COR-L47 (cell line): ENCODE measurements around the gene IL1RAPL1.
A peak's percentile ranks its signal among the peaks of the same experiment; 100 is the strongest.
"Not testable (repeated sequence)": the region's sequence is repeated elsewhere in the genome, so short reads cannot be mapped to it uniquely, and the experiment has no call there.

Source experiments
- DNase-seq: peaks from one replicate; lab custom pipeline; 2025; lab: John Stamatoyannopoulos, UW

Gene IL1RAPL1

DNA sequence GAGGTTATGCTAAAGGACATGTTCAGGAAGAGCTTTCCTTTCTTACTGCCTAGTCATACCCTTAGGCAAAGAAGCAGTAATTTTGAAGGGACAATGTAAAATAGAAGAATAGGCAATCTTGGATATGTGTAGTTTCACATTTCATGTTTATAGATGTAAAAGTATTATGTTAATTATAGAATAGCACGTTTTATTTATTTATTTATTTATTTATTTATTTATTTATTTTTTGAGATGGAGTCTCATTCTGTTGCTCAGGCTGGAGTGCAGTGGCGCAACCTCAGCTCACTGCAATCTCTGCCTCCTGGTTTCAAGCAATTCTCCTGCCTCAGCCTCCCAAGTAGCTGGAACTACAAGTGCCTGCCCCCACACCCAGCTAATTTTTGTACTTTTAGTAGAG is 535.6 kb downstream of the IL1RAPL1 start:
- not testable (repeated sequence) for DNase-seq

DNA sequence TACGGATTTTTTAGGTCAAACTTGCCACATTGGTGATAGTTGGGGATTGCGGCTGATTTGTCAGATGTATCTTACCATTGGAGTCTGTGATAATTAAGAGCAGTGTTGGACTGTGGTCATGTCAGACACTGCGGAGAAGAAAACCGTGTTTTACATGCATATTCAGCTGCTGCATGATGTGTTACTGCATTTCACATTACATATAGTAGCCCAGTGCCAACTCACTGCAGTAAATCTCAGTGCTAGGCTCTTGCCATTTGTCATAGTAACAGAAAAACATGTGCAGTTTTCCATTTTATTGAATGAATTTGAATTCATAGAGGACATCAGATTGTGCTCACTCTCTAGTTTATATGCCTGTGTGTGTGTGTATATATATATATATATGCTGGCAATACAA is 543.7 kb downstream of the IL1RAPL1 start:
- no peak for DNase-seq

GRCh38 chrX:29136904-29137303 is 549.7 kb downstream of the IL1RAPL1 start:
- DNase-seq: no peak

- DNase-seq: no peak
Observed at GRCh38 chrX:29138003-29138402, 550.8 kb downstream of the IL1RAPL1 start.

DNA sequence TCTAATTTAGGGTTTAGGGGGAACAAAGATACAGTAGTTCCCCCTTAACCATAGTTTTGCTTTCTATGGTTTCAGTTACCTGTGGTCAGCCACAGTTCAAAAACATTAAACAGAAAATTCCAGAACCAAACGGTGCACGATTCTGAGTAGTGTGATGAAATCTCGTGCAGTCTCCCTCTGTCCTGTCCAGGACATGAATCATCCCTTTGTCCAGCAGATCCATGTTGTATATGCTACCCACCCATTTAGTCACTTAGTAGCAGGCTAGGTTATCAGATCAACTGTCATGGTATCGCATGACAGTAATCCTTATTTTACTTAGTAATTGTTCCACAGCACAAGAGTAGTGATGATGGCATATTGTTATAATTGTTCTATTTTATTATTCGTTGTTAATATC is 556.1 kb downstream of the IL1RAPL1 start:
- DNase-seq: no peak

- DNase-seq: no peak
Observed at GRCh38 chrX:29143756-29144155, 556.5 kb downstream of the IL1RAPL1 start.

- DNase-seq: no peak
Observed at GRCh38 chrX:29145316-29145715, 558.1 kb downstream of the IL1RAPL1 start.

DNA sequence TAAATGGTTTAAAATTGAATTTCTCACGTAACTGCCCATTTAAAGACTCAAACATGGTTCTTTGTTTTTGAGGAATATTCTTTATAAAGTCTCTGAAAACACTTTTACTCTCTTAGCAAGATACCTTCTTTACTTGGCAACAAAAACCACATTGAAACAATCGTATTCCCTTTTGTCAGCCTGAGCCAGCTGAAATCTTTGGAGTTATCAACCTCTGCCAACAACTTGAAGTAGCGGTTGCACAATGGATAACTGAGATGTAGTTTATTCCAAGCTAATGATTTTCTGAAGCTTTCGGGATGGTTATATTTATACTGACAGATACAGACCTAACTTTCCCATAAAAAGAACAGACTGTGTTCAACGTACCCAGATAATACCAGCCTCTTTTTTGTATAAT is 561.3 kb downstream of the IL1RAPL1 start:
- DNase-seq: no peak

GRCh38 chrX:29155286-29155685 is 568.0 kb downstream of the IL1RAPL1 start:
- peak; percentile 63 for DNase-seq

- no peak for DNase-seq
Observed at GRCh38 chrX:29172880-29173279, 585.6 kb downstream of the IL1RAPL1 start.

- no peak for DNase-seq
Observed at GRCh38 chrX:29187264-29187663, 600.0 kb downstream of the IL1RAPL1 start.

GRCh38 chrX:29196501-29196900 is 609.3 kb downstream of the IL1RAPL1 start:
- no peak for DNase-seq

- no peak for DNase-seq
Observed at GRCh38 chrX:29215251-29215650, 628.0 kb downstream of the IL1RAPL1 start.

DNA sequence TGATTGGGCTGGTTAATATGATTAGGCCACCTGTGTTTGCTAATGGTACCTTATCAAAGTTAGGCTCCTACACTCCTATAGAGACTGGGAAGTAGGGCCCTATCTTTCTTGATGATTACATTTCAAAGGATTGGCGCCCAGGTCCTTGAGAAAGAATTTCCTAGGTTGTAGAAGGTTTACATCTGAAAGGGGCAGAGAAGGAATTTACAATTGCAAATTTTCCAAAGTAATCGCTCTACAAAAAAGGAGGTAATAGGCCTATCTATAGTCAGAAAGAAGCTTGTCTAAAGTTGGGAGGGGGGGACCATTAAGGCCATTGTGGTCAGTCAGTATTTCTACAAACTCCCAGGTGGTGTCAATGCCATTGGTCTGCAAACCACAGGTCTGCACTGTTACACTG is 638.4 kb downstream of the IL1RAPL1 start:
- DNase-seq: no peak

DNA sequence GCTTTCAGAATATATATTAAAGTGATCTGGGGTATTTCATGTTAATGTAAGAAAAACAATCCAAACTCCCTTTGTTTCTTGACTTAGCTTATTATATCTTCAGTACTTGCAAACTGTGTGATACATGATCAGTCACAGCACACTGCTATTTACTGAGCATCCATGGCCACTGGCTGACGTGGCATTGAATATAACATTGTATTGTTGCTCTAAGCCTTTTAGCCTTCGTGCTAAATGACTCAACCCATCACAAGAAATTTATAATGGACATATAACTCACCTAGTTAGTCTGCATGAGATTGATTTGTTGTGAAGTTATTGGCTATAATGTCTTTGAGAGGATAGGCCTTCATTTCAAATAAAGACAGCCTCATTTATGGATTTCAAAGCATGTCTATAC is 642.6 kb downstream of the IL1RAPL1 start:
- no peak for DNase-seq

DNA sequence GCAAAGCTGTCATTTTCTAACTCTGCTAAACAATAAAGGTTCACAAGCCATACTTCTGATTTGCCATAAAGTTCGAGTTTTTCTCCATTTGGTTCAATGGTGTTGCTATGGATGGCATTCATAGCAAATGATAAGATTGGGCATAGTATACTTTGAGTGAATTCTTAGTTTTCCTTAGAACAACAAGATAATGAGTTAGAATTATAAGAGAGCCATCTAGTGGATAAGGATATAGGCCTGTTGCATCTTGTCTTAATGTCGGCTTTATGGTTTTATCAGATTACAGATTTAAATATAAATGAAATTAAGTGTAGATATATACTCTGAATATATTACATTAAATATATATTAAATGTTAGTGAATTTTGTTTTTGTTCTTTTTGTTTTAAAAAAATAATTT is 644.6 kb downstream of the IL1RAPL1 start:
- no peak for DNase-seq

DNA sequence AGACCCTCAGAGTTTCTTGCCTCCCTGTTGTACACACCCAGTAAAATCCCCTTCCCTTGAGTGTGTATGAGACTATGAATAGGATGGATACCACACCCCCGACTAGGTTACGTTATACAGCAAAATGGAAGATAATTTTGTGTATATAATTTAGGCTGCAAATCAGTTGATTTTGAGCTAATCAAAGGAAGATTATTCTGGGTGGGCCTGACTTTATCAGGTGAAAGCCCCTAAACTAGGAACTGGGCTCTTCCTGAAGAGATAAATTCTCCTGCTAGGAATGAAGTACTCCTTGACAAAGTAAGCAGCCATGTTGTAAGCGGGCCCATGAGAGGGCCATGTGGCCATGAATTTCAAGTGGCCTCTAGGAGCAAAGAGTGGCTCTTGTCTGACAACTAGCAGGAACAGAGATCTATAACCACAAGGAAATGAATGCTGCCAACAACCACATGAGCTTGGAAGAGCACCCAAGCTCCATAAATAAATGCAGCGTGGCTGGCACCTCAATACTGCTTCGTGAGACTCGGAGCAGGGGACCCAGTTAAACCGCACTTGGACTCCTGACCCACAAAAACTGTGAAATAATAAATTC is 646.4 kb downstream of the IL1RAPL1 start:
- no peak for DNase-seq

DNA sequence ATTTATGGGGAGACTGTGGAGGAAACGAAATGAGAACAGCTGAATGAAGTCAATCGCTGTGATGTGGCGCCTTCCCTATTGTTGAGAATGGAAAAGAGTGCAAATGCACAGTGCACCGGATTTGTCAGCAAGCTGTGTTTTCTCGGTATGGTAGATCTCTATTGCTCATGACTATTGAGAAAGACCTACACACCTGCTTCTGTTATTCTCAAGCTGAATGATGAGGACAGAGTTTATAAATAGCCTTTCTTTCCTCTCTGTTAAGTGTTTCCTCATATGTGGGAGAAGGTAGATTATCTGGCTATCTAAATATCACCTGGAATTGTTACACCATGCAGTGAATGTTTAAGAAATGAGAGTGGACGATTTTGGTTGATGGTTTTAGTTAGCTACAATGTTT is 650.7 kb downstream of the IL1RAPL1 start:
- DNase-seq: no peak

- no peak for DNase-seq
Observed at GRCh38 chrX:29241809-29242208, 654.6 kb downstream of the IL1RAPL1 start.

DNA sequence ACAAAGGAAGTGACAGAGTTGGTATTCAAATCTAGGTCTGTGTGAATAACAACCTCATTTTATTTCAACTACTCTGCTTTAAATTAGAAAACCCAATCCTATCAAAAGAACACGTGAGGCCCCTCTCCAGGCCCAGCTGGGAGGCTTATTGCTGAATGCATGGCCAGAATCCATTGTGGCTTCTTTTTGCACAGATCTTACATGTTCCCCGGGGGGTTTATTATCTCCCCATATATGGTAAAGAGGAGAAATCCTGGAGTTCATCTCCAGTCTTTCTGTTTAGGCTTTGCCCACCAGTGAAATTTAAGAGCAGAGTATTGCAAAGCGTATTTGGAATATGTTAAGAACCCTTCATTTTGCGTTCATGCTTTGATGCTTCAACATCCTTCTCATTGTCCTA is 655.6 kb downstream of the IL1RAPL1 start:
- DNase-seq: no peak

DNA sequence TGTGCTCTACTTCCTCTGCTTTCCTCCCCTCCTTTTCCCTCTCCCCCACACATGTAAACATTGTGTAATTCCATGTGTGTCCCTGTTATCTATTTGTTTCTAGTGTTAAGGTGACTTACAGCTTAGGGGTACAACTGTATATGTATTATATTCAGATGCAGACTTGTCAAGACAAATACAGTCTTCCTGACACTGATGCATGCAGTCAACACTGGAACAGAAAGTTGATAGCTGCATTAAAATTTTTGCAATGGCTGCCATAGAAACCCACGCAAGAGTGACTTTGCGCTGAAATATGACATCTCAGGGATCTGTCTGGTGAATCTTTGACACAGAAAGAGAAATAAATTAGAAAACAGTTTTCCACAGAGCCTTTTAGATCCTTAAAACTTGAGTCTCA is 656.7 kb downstream of the IL1RAPL1 start:
- DNase-seq: no peak

- no peak for DNase-seq
Observed at GRCh38 chrX:29254515-29254914, 667.3 kb downstream of the IL1RAPL1 start.

DNA sequence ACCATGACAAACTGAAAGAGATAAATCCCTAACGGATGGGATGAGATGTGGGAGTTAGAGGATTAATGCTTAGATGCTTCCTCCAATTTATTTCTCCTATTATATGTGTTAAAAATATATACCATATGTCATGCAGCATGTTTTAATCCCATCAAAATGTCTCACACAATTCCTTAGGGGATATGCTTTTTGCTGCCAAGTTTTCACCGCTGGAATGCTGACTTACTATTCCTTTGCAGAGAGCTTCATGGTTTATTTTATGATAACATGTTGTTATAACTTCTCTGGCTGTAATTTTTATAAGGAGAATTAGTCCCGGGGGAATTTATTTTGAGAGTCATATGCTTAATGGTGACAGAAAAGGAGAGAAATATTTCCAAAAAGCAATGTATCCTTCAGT is 670.3 kb downstream of the IL1RAPL1 start:
- no peak for DNase-seq

DNA sequence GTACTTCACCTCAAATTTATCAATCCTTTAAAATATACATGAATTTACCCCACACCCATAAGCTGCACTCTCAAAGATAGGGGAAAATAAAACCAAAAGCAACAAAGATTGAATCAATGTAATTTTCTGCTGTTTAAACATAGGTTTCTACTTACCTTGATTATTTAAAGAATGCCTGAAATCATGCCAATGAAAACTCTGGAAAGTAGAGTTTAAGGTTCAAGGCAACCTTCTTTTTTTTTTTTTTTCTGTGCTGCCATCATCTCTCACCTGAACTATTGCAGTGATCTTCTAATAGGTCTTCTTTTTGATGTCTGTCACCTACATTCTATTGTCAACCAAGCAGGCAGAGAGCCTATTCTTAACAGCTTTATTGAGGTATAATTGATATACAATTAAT is 682.1 kb downstream of the IL1RAPL1 start:
- DNase-seq: no peak

- DNase-seq: no peak
Observed at GRCh38 chrX:29274517-29274916, 687.3 kb downstream of the IL1RAPL1 start.
